Right kidney (tissue), 1 donor: ENCODE results near the gene SLC39A11.

Source experiments
- DNase-seq: peaks from one replicate; pipeline ENCODE4 v3.0.0-alpha.2; 2016

SLC39A11 gene

DNA sequence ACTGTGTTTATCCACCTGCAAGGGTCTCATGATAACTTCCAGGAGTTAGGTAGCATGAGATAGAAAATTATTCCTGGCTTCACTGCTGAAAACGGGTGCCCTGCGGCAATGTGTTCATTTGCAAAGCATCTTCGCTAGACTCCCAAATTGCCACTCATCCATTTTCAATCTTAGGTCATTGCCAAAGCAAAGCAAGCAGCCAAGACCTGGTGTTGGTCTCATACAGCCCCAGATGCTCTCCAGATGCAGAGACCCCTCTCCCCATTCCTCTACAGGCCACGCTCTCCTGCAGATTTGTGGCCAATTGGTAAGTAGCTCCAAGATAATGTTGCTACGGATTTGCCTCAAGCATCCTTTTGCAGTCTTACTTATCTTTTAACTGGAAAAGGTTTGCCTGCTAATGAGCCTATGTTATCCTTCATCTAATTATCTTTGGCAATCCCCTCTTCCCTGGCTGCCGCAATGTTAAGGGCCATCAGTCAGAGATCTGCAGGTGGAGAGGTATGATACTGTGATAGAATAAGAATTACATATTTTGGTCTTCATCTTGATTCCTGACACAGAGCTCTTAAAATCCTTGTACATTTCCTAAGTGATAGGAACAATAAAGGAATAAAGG, 222.0 kb downstream of the SLC39A11 start:
- no peak for DNase-seq

GRCh38 chr17:72869630-72870029, 222.9 kb downstream of the SLC39A11 start:
- no peak for DNase-seq

GRCh38 chr17:72865954-72866353, 226.5 kb downstream of the SLC39A11 start:
- DNase-seq, result no peak

DNA sequence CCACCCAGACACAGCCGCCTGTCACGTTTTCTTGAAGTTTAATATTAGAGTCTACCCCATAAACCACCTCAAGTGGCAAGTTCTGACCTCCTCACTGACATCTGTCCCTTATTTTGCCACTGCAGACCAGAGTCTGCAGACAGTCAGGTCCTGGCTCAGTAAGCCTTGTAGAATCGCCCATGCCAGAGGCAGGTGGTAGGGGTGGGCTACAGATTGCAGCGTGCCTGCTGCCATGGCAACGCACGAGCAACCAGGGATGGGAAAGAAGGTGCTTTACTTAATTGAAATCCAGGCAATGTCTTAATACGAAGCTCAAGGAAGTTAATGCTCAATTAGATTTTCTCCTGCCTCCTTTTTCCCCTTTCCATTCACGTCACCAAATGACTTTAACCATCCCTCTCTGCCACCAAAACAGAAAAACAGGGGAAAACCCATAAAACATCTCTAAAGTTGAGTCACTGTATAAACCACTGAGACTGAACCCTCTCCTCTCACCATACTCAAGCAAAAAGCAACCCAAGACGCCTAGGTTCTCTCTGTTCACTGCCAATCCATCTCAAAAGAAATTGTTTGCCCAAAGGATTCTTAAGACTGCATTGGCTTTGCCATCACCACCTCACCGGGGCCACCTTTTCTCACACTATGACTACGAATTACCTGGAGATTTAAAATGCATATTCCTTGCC, 228.8 kb downstream of the SLC39A11 start:
- DNase-seq, result no peak

GRCh38 chr17:72862276-72862999, 230.1 kb downstream of the SLC39A11 start:
- DNase-seq, result no peak

DNA sequence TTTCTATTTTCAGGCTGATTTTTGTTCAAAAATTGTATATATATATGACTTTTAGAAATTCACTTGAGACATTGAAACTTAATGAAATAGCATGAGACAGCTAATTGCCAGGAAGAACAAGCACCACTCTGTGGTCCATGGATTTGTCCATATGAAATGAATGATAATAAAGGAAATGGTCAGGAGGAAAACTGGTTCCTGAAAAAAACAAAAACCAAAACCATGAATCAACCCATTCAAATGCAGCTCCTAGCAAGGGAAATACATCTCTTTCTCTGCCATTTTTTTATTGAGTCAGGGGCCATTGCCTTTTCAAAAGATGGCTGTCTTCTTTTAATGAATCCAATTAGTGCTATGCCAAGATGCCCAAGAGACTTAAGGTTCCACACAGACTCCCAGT, 230.7 kb downstream of the SLC39A11 start:
- no peak for DNase-seq

GRCh38 chr17:72860778-72861177, 231.7 kb downstream of the SLC39A11 start:
- no peak for DNase-seq

DNA sequence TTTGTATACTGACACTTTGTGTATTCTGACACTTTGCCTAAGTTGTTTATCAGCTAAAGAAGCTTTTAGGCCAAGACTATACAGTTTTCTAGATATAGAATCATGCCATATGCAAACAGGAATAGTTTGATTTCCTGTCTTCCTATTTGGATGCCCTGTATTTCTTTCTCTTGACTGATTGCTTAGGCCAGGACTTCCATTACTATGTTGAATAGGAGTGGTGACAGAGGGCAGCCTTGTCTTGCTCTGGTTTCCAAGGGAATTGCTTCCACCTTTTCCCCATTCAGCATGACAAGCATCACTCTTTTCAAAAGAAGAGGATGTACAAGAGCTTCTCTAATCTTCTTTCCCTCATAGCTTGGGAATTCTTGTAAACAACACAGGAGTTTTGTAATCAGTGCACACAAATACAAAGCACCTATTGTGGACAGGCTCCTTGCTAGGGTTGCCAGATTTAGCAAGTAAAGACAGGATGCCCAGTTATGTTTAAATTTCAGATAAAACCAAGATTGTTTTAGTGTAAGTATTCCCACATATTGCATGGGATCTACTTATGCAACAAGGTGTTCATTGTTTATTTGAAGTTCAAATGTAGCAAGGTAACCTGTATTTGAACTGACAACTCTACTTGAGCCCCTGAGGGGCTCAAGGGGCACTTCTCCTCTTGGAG, 233.5 kb downstream of the SLC39A11 start:
- no peak for DNase-seq

GRCh38 chr17:72853440-72854415, 238.8 kb downstream of the SLC39A11 start:
- DNase-seq, result no peak

DNA sequence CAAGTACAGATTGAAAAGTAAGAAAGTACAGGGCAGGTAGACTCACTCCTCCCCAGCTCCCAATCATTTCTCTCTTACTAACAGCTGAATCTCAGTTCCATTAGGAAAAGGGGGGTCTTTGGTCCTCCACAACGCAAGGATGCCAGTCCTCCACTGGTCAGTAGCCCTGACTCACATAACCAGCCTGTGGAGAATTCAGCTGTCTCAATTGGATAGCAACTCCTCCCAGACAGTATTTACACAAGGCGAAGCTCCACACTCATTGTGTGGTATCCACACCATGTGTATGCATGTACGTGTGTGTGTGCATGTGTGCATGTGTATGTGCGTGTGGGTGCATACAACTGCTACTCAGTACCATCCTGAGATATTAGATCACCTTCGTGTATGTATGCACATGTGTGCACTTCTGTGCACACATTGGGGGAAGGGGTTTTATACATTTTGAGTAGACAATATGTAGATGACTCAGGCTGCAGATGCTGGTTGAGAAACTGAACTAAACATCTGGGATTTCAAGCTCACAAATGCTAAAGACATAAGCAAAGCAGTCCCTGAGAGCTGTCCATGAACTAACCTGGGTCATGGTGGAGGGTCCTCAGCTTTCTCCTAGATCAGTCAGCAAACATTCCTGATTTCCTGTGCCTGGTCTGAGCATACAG, 240.1 kb downstream of the SLC39A11 start:
- no peak for DNase-seq

GRCh38 chr17:72850410-72851118, 241.9 kb downstream of the SLC39A11 start:
- DNase-seq, result no peak

DNA sequence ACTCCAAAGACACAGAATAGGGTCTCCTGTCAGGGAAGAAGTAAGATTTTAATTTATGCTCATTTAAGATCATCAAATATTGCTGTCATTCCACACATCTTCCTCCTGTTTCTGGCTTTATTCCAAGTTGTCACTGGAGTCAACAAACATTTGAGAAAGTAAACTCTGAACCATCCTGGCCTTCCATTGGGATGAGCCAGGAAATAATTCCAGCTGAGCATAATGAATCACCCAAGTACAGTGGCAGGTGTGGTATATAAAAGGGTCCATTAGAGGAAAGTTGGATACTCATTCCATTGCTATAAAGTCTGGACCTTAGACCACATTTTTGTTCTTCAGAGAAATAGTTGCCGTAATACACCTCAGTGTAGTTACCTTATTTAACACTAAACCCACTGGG, 246.1 kb downstream of the SLC39A11 start:
- DNase-seq, result no peak

- no peak for DNase-seq
These were observed 248.9 kb downstream of the SLC39A11 start for GRCh38 chr17:72843591-72843990.

DNA sequence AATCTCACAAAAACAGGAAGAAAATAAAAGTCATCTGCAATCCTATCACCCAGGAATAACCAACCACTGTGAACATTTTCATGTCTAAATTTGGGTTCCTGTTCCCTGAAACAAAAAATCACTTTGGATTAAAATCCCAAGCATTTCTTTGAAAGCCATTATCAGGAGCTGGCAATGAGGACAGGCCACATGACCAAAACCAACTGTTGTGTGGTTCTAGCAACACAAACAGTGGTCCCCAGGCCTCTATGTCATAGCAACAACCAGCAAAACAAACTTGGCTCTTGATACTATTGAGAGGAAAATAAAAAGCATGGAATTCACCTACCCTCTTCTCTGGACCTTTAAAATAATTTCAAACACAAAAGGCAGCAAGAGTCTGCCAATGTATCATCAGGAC, 252.5 kb downstream of the SLC39A11 start:
- no peak for DNase-seq

GRCh38 chr17:72839131-72839725, 253.3 kb downstream of the SLC39A11 start:
- DNase-seq, result no peak

- DNase-seq, result no peak
These were observed 253.9 kb downstream of the SLC39A11 start for GRCh38 chr17:72838581-72838980.

- no peak for DNase-seq
These were observed 254.4 kb downstream of the SLC39A11 start for GRCh38 chr17:72838068-72838467.

GRCh38 chr17:72837335-72837734, 255.2 kb downstream of the SLC39A11 start:
- no peak for DNase-seq

DNA sequence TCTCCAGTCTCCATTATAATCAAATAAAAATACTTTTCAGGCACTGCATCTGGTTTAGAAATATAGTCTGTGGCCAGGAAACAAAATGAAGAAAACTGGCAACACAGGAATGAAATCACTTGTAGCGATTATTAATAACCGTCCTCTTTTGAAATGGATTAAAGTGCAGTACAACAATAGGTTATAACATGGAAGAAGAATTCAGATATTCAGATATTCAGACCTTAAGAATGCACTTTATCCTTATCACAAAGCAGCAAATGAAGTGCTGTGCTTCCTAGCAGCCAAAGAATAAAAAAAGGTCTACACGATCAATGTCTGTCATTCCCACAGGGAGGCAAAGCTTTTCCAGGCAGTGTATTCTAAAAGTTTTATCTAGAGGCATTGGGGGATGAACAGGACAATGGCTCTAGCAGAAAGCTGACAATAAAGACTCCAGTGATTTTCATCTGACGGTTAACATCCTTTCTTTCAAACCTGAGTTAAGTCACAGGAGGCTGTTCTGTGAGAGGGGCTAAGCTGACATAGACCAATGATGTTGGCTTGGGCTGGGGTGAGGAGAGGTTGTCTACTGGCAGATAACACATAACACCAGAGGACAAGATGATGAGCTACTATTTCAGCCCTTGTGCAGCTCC, 259.2 kb downstream of the SLC39A11 start:
- no peak for DNase-seq

DNA sequence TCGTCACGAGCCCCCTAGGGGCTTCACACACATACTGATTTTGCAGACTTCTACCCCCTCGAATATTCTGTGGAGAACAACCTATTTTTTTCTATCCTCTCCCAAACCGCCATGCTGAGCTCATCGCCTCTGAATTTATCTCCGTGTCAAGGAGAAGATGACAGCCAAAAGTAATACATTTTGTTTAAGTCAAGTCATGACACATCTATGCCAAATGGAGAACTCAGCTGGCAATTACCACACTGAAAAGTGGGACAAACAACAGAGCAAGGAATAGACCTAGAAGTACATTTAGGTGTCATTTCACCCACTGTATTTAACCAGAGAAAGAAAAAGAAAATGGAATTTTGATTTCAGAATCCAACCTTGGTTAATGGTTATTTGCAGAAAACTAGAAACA, 260.2 kb downstream of the SLC39A11 start:
- DNase-seq, result no peak
